Fibroblast of peridontal ligament (primary cell): ENCODE measurements around the gene MYH6.
"Not testable (repeated sequence)": the region's sequence is repeated elsewhere in the genome, so short reads cannot be mapped to it uniquely, and the experiment has no call there.

Source experiments
- DNase-seq: peaks from one replicate; pipeline ENCODE4 v3.0.0-alpha.2; 2010; ENCODE audit errors: extremely low read depth

The MYH6 gene

DNA sequence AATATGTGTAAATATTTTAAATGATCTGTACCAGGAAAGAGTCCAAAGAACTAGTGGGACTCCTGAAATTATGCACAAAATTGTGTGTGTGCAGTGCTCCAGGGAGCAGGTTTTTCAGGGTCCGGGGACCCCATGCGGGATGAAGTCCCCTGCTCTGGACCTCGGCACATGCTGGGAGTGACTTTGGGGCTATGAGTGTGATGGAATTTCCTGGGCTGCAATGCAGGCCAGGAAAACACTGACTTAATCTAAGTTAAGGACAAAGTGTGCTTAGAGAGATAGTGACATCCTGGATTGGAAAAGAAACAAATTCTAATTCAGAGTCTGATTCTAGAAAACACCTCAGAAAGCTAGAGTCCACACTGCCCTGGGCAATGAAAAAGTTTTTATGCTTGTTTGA is 6.2 kb upstream of the MYH6 start:
- no peak for DNase-seq

DNA sequence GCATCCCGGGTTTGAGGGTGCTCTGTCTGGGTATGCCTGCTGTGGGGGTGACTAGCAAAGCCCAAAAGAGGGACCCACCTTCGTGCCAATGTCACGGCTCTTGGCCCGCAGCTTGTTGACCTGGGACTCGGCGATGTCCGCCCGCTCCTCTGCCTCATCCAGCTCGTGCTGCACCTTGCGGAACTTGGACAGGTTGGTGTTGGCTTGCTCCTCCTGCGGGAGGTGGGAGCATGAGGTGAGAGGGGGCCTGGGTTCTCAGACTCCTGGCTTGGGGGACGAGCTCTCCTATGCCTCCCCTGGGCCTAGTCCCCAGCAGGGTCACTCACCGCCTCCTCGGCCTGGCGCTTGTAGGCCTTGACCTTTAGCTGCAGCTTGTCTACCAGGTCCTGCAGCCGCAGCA is 5.6 kb upstream of the MYH6 start:
- no peak for DNase-seq

GRCh38 chr14:23411563-23412525 is 3.8 kb upstream of the MYH6 start:
- DNase-seq, result no peak

- DNase-seq, result no peak
Measured at GRCh38 chr14:23409966-23410635, 2.0 kb upstream of the MYH6 start.

DNA sequence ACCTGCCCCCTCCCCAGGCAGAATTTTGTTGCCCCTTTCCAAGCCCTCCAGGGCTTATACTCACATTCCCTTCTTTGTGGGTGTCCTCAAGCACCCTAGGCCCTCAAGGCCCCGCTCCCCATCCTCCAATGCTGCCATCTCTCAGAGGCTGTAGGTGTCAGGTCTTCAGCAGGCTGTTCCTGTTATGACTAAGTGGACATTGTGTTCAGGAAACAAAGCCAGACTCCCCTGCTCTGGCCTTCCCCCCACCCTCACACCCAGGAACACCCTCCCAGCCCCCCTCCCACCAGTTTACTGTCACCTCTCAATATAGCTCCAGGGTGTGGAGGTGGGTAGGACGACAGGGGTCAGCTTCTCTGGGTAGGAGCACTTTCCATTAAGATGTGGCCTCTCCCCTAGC is 1.4 kb upstream of the MYH6 start:
- DNase-seq, result no peak

DNA sequence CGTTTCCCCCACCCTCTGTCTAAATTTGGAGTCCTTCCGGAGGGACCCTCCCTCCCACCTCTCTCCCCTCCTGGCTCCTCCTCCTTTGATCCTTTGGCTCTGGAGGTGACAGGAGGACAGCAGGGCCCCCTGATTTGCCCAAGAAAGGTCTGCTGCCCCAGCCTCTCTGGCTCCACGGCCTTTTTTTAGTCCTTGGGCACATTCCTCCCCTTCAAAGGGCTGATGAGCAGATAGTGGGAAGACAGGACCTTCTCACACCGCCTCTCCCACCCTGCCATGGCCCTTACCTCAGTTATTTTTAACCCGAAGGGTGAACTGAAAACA is 196 bp upstream of the MYH6 start:
- no peak for DNase-seq

- no peak for DNase-seq
Measured at GRCh38 chr14:23406725-23407355, 1.2 kb downstream of the MYH6 start.

GRCh38 chr14:23406244-23406643 is 1.8 kb downstream of the MYH6 start:
- no peak for DNase-seq

DNA sequence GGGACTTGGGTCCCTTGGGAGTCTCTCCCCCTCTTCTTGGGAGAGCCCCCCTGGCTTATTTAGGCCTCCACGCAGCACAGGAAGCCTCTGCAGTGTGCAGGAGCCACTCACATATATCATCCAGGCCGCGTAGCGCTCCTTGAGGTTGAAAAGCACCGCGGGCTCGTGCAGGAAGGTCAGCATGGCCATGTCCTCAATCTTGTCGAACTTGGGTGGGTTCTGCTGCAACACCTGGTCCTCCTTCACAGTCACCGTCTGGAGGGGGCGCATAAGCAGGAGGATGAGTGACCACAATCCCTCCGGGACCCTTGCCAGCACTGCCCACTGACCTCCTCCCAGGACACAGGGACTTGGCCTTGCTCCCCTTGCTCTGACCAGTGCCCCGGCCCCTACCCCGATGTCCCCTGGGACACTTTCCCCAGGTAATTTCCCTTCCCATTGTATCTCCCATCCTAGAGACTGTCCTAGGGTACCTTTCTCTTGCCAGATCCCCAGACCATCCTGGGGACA is 2.5 kb downstream of the MYH6 start:
- no peak for DNase-seq

DNA sequence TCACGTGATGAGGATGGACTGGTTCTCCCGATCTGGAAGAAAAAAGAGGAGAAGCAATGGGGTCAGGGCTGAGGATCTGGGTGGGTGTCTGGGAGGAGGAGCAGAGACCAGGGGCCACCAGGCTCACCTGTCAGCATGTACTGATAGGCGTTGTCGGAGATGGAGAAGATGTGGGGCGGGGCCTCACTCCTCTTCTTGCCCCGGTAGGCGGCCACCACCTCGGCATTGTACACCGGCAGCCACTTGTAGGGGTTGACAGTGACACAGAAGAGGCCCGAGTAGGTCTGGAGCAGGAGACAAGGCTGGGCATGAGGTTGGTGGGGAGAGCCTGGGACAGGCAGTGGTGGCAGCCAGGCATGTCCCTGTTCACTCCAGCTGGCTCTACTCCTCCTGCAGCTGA is 3.0 kb downstream of the MYH6 start:
- no peak for DNase-seq

DNA sequence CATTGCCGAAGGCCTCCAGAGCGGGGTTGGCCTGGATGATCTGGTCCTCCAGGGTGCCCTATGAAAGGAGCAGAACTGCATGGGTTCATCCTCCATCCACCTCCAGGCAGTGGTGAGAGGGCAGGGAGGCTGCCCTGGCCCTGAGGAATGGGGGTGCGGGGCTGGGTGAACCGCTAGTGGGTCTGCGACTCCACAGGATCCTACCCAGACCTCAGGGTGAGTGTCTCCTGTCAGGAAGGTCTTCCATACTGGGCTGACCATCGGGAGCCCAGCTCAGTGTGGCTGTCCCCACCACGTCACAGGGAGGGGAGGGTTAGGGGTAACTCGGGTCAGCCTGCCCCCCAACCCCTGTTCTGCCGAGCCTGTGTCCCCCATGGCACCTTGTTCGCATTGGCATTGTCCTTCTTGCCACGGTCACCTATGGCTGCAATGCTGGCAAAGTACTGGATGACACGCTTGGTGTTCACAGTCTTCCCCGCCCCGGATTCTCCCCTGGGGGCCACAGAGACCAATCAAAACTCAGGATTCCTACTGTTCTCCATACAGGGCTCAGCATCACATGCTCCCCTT is 3.7 kb downstream of the MYH6 start:
- DNase-seq, result no peak

DNA sequence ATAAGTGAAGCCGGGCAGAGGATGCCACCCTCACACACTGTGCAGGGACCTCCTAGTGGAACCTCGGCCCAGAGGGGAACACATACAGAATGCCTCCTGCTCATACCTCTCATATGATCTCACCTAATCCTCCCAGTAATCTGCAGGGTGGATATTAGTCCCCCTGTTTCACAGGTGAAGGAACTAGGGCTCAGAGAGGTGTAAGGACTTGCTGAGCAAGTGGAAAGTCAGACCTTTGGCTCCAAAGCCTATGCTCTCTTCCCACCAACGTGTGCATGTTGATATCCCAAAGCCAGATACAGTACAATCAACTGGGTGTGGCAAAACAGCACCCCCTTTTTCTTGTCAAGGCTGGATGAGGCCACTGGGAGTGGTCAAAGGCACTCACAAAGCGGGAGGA is 4.2 kb downstream of the MYH6 start:
- no peak for DNase-seq

- no peak for DNase-seq
Measured at GRCh38 chr14:23403139-23403438, 5.0 kb downstream of the MYH6 start.

- DNase-seq, result no peak
Measured at GRCh38 chr14:23402296-23403138, 5.6 kb downstream of the MYH6 start.

GRCh38 chr14:23401291-23401690 is 6.8 kb downstream of the MYH6 start:
- no peak for DNase-seq

DNA sequence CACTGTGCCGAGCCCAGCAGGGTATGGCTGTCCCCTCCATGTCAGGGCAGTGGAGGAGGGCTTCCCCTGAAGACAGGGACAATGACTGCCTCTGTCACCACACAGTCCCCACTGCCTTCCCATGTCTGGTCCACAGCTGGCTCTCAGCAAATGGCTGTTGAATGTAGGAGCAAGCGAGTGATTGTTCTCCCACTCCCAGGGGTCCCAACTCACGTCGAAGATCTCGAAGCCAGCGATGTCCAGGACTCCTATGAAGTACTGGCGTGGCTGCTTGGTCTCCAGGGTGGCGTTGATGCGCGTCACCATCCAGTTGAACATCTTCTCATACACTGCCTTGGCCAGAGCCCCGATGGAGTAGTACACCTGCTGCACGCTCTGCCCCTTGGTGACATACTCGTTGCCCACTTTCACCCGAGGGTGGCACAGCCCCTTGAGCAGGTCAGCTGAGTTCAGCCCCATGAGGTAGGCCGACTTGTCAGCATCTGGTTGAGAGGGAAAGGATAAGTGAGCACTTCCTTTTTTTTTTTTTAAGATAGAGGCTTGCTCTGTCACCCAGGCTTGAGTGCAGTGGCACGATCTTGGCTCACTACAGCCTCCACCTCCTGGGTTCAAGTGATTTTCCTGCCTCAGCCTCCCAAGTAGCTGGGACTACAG is 7.5 kb downstream of the MYH6 start:
- not testable (repeated sequence) for DNase-seq

DNA sequence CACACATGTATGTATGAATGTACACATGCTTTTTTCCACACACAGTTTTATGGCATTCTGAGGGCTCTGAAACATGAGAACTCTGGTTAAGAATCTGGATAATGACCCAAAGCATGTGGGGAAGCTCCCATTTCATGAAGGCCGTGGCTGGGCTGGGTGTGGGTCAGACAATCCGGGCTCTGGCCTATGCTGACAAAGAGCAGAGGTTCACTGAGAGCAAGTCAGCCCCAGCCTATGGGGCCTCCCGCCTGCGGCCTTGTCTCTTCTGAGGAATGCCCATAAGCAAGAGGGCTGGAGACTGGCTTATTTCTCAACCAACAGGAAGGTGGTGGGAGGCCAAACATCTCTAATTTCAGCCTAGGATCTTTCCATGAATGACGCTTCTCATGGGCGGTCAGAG is 8.5 kb downstream of the MYH6 start:
- no peak for DNase-seq

DNA sequence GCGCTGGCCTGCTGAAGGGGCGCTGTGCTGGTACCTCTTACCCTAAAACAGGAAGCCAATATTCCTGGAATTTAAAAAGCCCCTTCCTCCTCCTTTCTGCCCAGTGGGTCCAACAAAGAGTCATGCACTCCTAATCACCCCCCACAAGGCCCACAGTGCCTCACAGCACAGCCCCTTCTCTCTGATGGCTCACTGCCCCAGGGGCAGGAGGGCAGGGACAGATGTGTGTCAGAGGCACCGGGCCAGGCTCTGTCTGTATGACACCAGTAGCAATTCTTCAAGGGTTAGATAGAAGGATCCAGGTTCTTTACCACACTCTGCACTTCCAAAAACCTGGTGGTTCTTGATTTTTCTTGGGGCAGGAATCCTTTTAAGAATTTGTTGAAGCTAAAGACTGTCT is 8.9 kb downstream of the MYH6 start:
- DNase-seq, result no peak

DNA sequence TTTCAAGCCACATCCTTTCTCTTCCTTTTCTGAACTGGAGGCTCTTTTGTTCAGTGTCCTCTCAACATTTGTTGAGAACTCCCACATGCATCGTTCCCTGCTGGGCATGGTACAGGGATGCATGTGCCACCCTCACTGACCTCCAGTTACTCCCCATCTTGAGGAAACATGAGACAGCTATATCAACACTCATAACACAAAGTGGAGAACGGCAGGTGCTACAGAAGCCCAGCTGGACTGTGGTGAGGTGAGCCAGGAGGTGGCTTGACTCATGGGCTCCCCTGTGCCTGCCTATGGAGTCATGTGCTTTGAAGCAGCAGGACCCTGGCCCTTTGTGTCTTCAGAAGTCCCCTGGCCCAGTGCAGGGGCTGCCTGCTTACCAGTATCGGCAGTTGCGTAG is 9.7 kb downstream of the MYH6 start:
- no peak for DNase-seq

GRCh38 chr14:23396781-23397407 is 11.2 kb downstream of the MYH6 start:
- DNase-seq, result no peak

GRCh38 chr14:23396126-23396525 is 11.9 kb downstream of the MYH6 start:
- no peak for DNase-seq
